Lower leg skin (tissue), 4 donors: Measurements from ENCODE around the gene TIAM2. TPM values are rescaled to one million over a fixed set of nuclear protein-coding genes. Genes with fewer than 3 reads are reported as not detected.
A peak's percentile ranks its signal among the peaks of the same experiment; 100 is the strongest.

Source experiments
- DNase-seq, 2 donors: peaks; one replicate each; pipeline ENCODE4 v3.0.0-alpha.2; 2019; ENCODE audit warnings: low spot score in 2 of 2
- H3K4me3 ChIP-seq: fragments of 200-600 bp; sonication (generic); 2 replicates; pipeline ENCODE4 v1.5.1; 2017; ENCODE audit warnings: mild to moderate bottlenecking, low read depth; ENCODE audit not compliant: poor library complexity, severe bottlenecking
- POLR2A ChIP-seq, 2 donors: fragments of 450-650 bp; IDR thresholded peaks; one replicate each; pipeline ENCODE4 v1.6.1; 2016 to 2017; ENCODE audit warnings: antibody characterized with exemption in 2 of 2, mild to moderate bottlenecking in 1 of 2, moderate library complexity in 1 of 2
- WGBS, 2 donors: methylation state at CpG; one replicate each; pipeline ENCODE4 v1.1.5; 2018; 5-methylcytosine and 5-hydroxymethylcytosine counted together
- intact Hi-C: fragments of 100-400 bp; cut with DNase I; formaldehyde crosslinking; loops from one replicate; pipeline ENCODE4 v1.15.0; 2023; ENCODE audit warnings: low total_unique reads
- total RNA-seq, 4 donors: library from RNA; depleted of rRNA; stranded (reverse); fragments of >200 nt; gene quantifications; one replicate each; pipeline ENCODE4 v1.1.0, GENCODE V29; 2016
- TF ChIP-seq, protein P1 (sequence below), 3 donors: fragments of 450-650 bp; IDR thresholded peaks; one replicate each; pipeline ENCODE4 v1.5.1; 2016; ENCODE audit warnings: antibody characterized with exemption in 3 of 3, mild to moderate bottlenecking in 3 of 3, moderate library complexity in 2 of 3

TIAM2 gene
- total RNA-seq, 4 donors from 2014 or later: 5.4 to 11.0 (median 7.4) TPM

DNA sequence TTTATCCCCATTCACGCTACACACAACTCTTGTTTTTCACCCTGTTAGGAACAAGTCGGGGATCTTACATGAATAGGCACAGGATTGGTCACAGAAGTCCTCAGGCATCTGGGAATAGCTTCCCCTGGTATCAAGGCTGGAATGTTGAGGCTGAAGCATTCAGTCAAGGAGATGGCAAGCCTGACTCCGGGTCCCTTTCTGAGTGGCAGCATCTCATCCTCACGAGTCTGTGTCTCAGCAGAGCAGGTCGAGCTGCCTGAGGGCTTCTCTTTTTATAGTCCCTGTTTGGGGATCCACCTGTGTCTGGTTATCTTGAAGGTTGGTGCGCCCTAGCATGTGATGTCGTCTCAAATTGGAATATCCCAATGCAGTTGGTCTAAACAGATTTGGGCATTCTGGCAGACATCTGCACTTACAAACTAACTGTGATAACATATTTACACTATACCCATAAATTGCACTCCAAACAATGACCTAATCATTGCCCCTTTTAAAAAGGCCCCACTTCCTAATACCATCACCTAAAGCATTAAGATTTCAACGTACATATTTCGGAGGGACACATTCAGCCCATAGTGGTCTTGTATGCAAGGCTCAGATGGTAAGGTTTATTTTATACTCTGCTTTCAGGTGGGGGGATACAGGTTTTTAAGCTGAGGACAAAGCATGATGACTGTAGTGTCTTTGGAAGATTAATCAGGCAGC is 156.0 kb downstream of the TIAM2 start:
- TF ChIP-seq, protein P1, sequence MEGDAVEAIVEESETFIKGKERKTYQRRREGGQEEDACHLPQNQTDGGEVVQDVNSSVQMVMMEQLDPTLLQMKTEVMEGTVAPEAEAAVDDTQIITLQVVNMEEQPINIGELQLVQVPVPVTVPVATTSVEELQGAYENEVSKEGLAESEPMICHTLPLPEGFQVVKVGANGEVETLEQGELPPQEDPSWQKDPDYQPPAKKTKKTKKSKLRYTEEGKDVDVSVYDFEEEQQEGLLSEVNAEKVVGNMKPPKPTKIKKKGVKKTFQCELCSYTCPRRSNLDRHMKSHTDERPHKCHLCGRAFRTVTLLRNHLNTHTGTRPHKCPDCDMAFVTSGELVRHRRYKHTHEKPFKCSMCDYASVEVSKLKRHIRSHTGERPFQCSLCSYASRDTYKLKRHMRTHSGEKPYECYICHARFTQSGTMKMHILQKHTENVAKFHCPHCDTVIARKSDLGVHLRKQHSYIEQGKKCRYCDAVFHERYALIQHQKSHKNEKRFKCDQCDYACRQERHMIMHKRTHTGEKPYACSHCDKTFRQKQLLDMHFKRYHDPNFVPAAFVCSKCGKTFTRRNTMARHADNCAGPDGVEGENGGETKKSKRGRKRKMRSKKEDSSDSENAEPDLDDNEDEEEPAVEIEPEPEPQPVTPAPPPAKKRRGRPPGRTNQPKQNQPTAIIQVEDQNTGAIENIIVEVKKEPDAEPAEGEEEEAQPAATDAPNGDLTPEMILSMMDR (IDR thresholded peaks at IDR 0.05): no peak
- TF ChIP-seq POLR2A (IDR thresholded peaks at IDR 0.05): no peak
- intact Hi-C loops: no loop called here
- 84 to 85% methylated on average over 9 of the region's 9 CpGs for WGBS, 2 donors
- peak in 1 of 2 donors; percentile 63 for DNase-seq
- H3K4me3 ChIP-seq: no peak overlapping the region

DNA sequence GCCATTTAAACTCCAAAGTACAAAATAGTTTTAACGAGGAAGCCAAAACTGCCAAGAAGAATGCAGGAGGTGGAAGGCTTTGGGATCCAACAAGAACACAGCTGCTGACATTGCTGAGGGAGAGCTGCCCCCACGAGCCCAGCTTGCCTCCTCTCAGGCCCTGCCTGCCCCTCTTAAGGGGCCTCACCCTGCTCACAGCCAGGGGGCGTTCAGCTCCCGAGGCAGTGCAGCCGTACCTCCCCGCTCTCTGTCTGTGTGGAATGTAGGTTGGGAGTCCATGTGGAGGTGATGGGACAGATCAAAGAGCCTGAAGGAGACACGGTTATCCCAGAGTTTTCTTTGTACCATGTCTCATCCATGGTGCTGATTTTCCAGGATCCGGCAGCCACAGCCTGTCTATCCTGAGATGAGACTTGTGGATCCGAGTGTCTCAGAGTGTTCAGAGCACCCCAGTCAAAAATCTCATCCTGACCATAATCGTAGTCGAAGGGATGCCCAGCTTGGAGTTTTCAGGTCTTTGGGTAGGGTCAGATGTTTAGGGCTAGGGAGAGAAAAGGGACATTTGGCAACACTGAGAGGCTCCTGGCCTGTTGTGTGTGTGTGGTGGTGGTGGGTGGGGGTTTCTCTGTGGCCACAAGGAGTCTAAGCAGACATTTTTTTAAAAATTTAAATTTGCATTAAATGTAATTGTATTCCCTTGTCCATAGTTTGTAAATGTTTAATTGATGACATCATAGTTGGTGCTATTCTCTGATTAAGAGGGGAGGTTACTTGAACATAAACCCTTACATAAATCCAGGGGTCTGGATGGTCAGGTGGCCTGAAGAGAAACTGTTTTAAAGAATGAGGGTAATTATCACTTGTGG is 157.3 kb downstream of the TIAM2 start:
- TF ChIP-seq, protein P1 (IDR thresholded peaks at IDR 0.05): no peak
- no peak for TF ChIP-seq POLR2A (IDR thresholded peaks at IDR 0.05)
- intact Hi-C loops: no loop called here
- 76 to 79% methylated on average over 11 of the region's 11 CpGs for WGBS, 2 donors

DNA sequence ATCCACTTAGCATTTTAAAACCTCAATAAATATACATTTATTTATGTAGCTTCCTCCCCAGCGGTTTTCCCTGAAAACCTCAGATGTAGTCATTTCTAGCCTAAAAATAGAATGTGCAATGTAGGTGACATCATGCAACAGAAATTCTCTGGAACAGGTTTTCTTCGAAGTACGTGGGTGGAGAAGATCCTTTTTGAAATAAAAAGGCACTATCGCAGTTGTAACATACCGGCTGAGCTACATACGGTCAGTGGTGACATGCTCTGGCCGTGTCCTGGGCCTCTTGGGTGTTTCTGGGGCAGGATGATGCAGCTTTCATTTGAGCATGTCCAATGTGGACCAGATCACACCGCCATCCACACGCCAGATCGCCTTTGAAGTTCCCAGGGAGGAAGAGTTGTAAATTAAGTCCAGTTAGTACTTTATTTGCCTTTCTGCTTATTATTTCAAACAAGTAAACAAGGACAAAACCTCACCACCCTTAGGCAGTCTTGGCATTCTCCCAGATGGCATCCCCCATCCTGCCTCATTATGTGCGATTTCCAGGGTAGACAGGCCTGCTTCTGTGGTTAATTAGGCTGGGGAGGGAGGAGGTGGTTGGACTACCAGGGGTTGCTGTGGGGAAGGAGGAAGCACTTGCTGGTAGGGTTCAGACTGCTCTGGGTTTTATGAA is 159.2 kb downstream of the TIAM2 start:
- TF ChIP-seq POLR2A (IDR thresholded peaks at IDR 0.05): no peak
- TF ChIP-seq, protein P1 (IDR thresholded peaks at IDR 0.05): no peak
- intact Hi-C loops: no loop called here
- WGBS, 2 donors: 39 to 46% methylated on average over 11 of the region's 11 CpGs
- no peak overlapping the region for H3K4me3 ChIP-seq
- DNase-seq: peak in 1 of 2 donors; percentile 80

More for the DNA sequence above, 157.3 kb downstream of the TIAM2 start:
- DNase-seq: peak in 1 of 2 donors; percentile 54
- H3K4me3 ChIP-seq: no peak overlapping the region

DNA sequence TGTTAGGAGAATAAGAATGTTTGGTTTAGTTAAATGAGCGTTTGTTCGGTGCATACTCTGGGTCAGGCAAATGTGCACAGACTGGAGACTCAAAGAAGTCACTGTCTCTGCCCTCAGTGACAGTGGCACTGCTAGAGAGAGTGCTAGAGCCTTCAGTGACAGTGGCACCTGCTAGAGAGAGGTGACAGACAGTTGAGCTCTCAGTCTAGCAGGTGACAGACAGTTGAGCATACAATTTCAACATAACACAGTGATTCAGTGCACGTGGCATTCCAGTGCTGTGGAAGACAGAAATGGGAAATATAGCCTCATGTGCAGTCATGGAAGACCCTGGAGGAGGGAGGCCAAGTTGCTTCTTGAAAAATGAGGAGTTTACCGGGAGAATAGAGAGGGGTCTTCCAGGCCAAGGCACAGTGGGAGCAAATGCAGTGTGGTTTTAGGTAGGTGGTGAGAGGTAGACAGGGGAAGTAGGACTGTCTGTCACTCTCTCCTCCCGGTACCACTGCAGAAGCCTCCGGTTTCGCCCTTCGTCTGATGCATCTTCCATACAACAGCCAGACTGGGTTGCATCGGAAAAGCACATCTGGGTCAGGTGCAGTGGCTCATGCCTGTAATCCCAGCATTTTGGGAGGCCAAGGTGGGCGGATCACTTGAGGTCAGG is 160.8 kb downstream of the TIAM2 start:
- 91 to 94% methylated on average over 10 of the region's 10 CpGs for whole genome bisulfite sequencing, 2 donors
- intact Hi-C loops: no loop called here

DNA sequence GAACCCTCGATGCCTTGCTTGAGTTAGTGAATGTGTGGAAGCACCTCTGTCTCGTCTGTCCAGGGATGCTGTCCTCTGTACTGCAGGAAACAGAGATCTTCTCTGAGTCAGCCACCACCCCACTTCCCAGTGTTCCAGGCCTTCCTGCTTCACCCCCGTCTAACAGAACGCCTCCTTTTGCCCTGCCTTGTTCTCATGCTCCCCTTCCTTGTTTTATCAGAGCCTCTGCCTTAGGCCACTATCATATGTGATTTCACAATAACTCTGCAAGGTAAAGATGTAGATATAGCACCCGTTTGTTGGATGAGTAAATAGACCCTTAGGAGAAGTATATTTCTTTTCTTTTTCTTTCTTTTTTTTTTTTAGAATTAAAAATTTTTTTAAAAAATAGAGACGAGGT is 162.0 kb downstream of the TIAM2 start:
- H3K4me3 ChIP-seq: no peak overlapping the region
- TF ChIP-seq, protein P1 (IDR thresholded peaks at IDR 0.05): no peak
- TF ChIP-seq POLR2A (IDR thresholded peaks at IDR 0.05): no peak
- intact Hi-C loops: no loop called here
- DNase-seq: no peak
- WGBS, 2 donors: 75 to 84% methylated on average over 6 of the region's 6 CpGs

More for the DNA sequence above, 160.8 kb downstream of the TIAM2 start:
- TF ChIP-seq, protein P1 (IDR thresholded peaks at IDR 0.05): no peak
- TF ChIP-seq POLR2A (IDR thresholded peaks at IDR 0.05): no peak
- H3K4me3 ChIP-seq: no peak overlapping the region
- peak in 1 of 2 donors; percentile 61 for DNase-seq
